HG02870 (cell line): ENCODE data around the gene ELAVL1.

Experiments
- ATAC-seq: cut with Tn5 transposase; IDR thresholded peaks from one replicate; pipeline ENCODE4 v1.9.1; 2021; ENCODE audit warnings: mild to moderate bottlenecking, moderate library complexity; ENCODE audit not compliant: unreplicated experiment

Gene ELAVL1

GRCh38 chr19:7986321-7987113 is 18.9 kb downstream of the ELAVL1 start:
- ATAC-seq, result no peak

GRCh38 chr19:7985481-7985911 is 19.9 kb downstream of the ELAVL1 start:
- ATAC-seq, result no peak

GRCh38 chr19:7983995-7984837 is 21.2 kb downstream of the ELAVL1 start:
- ATAC-seq, result no peak

- no peak for ATAC-seq
Observed at GRCh38 chr19:7983286-7983950, 22.0 kb downstream of the ELAVL1 start.

- ATAC-seq, result no peak
Observed at GRCh38 chr19:7982651-7983099, 22.8 kb downstream of the ELAVL1 start.

- no peak for ATAC-seq
Observed at GRCh38 chr19:7982103-7982502, 23.3 kb downstream of the ELAVL1 start.

- ATAC-seq, result no peak
Observed at GRCh38 chr19:7981661-7982060, 23.8 kb downstream of the ELAVL1 start.

GRCh38 chr19:7981199-7981598 is 24.2 kb downstream of the ELAVL1 start:
- no peak for ATAC-seq

GRCh38 chr19:7980635-7981121 is 24.8 kb downstream of the ELAVL1 start:
- no peak for ATAC-seq

- ATAC-seq, result no peak
Observed at GRCh38 chr19:7980168-7980567, 25.3 kb downstream of the ELAVL1 start.

GRCh38 chr19:7979559-7979958 is 25.9 kb downstream of the ELAVL1 start:
- ATAC-seq, result no peak

GRCh38 chr19:7979011-7979410 is 26.4 kb downstream of the ELAVL1 start:
- no peak for ATAC-seq

- no peak for ATAC-seq
Observed at GRCh38 chr19:7978179-7978825, 27.1 kb downstream of the ELAVL1 start.

- no peak for ATAC-seq
Observed at GRCh38 chr19:7977723-7978040, 27.8 kb downstream of the ELAVL1 start.

- no peak for ATAC-seq
Observed at GRCh38 chr19:7977021-7977722, 28.3 kb downstream of the ELAVL1 start.

GRCh38 chr19:7976461-7976860 is 29.0 kb downstream of the ELAVL1 start:
- no peak for ATAC-seq

GRCh38 chr19:7975037-7975436 is 30.4 kb downstream of the ELAVL1 start:
- no peak for ATAC-seq

- no peak for ATAC-seq
Observed at GRCh38 chr19:7973883-7974282, 31.6 kb downstream of the ELAVL1 start.

- no peak for ATAC-seq
Observed at GRCh38 chr19:7971553-7972520, 33.6 kb downstream of the ELAVL1 start.
